ENCODE measurements around the gene ZNF621.

DNA sequence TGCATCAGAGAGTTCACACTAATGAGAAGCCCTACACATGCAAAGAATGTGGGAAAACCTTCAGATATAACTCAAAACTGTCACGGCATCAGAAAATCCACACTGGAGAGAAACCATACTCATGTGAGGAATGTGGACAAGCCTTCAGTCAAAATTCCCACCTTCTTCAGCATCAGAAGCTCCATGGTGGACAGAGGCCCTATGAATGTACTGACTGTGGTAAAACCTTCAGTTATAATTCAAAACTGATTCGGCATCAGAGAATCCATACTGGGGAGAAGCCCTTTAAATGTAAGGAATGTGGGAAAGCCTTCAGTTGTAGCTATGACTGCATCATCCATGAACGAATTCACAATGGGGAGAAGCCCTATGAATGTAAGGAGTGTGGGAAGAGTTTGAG, 37.6 kb upstream of the ZNF621 start:
- no peak for TF ChIP-seq CTCF (IDR thresholded peaks at IDR 0.05)
- no peak for TF ChIP-seq POLR2AphosphoS5 (IDR thresholded peaks at IDR 0.05; ENCODE audit: low read depth, low read length)
